Panc1 (cell line): ENCODE data around the gene DNAJC13.

Experiments used
- POLR2AphosphoS5 ChIP-seq: IDR thresholded peaks from 2 replicates; pipeline ENCODE4 v1.6.1; 2012; ENCODE audit warnings: mild to moderate bottlenecking, low read depth, low read length, moderate library complexity
- TF ChIP-seq, protein P1 (sequence below): fragments of 450-650 bp; IDR thresholded peaks from 2 replicates; pipeline ENCODE4 v1.5.1; 2017; ENCODE audit warnings: mild to moderate bottlenecking

DNA sequence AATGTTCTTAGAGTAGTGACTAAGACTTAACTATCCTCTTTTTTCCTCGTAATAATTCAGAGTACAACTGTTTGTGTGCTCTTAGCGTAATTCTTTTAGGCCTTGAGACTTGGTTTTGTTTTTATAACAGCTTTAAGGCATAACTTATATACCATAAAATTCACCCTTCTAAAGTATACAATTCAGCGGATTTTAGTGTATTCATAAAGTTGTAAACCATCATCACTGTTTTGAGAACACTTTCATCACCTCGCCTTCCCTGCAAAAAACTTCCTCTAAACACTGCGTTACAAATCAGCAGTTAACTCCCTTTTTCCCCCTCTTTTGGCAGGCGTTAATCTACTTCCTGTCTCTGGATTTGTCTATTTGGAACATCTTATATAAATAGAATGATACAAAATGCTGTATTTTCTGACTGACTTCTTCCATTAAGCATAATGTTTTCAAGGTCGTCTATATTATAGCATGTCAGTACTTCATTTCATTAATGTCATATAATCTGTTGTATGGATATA, 18.7 kb downstream of the DNAJC13 start:
- TF ChIP-seq, protein P1, sequence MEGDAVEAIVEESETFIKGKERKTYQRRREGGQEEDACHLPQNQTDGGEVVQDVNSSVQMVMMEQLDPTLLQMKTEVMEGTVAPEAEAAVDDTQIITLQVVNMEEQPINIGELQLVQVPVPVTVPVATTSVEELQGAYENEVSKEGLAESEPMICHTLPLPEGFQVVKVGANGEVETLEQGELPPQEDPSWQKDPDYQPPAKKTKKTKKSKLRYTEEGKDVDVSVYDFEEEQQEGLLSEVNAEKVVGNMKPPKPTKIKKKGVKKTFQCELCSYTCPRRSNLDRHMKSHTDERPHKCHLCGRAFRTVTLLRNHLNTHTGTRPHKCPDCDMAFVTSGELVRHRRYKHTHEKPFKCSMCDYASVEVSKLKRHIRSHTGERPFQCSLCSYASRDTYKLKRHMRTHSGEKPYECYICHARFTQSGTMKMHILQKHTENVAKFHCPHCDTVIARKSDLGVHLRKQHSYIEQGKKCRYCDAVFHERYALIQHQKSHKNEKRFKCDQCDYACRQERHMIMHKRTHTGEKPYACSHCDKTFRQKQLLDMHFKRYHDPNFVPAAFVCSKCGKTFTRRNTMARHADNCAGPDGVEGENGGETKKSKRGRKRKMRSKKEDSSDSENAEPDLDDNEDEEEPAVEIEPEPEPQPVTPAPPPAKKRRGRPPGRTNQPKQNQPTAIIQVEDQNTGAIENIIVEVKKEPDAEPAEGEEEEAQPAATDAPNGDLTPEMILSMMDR, result no peak
- TF ChIP-seq POLR2AphosphoS5, result no peak
